ENCODE measurements around the gene SCUBE1. TPM values are rescaled to one million over a fixed set of nuclear protein-coding genes. Genes with fewer than 3 reads are reported as not detected.
A peak's percentile ranks its signal among the peaks of the same experiment; 100 is the strongest.

Gene SCUBE1
- total and polyA plus RNA-seq, 4 donors: 1.6 to 7.9 (median 5.0) TPM

DNA sequence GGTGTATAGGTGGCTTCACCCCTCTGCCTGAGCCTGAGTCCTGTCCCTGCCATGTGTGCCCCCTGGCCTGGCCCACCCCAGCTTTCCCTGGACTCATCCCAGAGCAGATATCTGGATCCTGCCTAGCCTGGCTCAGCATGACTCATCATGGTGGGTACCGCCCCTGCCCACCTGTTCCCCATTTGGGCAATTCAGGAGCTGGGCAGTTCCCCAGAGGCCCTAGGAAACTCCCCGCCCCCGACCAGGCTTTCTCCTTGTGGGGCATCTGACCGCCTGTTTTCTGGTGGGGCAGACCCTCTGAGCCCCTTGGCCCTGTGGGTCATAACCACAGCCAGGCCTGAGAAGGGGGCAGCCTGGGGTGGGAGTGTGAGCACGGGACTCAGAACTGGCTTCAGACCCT, 187.4 kb downstream of the SCUBE1 start:
- ATAC-seq (ENCODE audit: insufficient read depth, low FRiP score) (no peak), DNase-seq (no peak)
- Histone ChIP-seq H3K36me3 (ENCODE audit: control insufficient read depth in 4 of 4, insufficient read depth in 4 of 4, low read length in 4 of 4) (peaks cover 0 to 17% (median 1%) of the 10 kb centered on the region in 4 donors), H3K9ac (ENCODE audit: insufficient read depth in 1 of 2, low read length in 2 of 2) (no peak overlapping the region), H3K9me3 (ENCODE audit: control insufficient read depth in 4 of 4, insufficient read depth in 3 of 4, low read length in 3 of 4) (no peaks in the 10 kb centered on the region), H3K4me1 (ENCODE audit: control insufficient read depth in 5 of 5, insufficient read depth in 5 of 5, low read length in 5 of 5) (peaks cover 0 to 20% (median 12%) of the 10 kb centered on the region in 5 donors), H3K27me3 (ENCODE audit: control insufficient read depth in 3 of 3, insufficient read depth in 3 of 3, low read length in 2 of 3) (no peaks in the 10 kb centered on the region), H3K27ac (ENCODE audit: low read depth in 1 of 2, low read length in 1 of 2) (no peak overlapping the region), H3K4me3 (no peak overlapping the region)
- 58 to 87% methylated on average over 5 of the region's 5 CpGs for WGBS, 2 donors
- TF ChIP-seq, protein P1, sequence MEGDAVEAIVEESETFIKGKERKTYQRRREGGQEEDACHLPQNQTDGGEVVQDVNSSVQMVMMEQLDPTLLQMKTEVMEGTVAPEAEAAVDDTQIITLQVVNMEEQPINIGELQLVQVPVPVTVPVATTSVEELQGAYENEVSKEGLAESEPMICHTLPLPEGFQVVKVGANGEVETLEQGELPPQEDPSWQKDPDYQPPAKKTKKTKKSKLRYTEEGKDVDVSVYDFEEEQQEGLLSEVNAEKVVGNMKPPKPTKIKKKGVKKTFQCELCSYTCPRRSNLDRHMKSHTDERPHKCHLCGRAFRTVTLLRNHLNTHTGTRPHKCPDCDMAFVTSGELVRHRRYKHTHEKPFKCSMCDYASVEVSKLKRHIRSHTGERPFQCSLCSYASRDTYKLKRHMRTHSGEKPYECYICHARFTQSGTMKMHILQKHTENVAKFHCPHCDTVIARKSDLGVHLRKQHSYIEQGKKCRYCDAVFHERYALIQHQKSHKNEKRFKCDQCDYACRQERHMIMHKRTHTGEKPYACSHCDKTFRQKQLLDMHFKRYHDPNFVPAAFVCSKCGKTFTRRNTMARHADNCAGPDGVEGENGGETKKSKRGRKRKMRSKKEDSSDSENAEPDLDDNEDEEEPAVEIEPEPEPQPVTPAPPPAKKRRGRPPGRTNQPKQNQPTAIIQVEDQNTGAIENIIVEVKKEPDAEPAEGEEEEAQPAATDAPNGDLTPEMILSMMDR (IDR thresholded peaks at IDR 0.05; ENCODE audit: control extremely low read depth, extremely low read depth): no peak

DNA sequence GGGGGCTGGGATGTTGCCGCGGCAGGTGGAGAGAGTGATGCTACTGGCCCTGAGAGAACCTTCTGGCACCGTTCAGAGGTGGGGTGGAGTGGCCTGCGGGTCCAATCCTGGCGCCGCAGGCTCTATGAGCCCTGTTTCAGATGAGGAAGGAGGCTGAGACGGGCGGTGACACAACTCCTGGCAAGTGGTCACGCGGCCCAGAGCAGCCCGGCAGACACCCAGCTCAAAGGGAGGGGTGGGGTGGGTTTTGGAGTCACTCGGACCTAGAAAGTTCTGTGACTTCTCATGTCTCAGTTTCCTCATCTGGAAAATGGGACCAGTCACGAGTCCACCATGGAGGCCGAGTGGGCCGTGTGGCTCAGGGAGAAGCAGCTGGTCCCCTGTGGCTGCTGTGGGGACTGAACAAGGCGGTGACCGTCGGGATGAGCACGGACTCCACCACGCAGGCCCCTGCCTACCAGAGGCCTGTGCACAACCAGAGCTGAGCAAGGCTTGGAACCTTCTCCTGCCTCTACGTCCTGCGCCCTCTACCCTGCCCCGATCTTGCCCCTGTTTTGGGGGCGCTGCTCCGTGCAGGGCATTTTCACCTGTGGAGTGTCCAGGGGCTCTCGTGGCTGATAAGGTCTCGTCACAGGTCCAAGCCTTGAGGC, 188.2 kb downstream of the SCUBE1 start:
- H3K9ac ChIP-seq (ENCODE audit: insufficient read depth in 1 of 2, low read length in 2 of 2): no peak overlapping the region
- peaks cover 0 to 20% (median 12%) of the 10 kb centered on the region in 5 donors for H3K4me1 ChIP-seq (ENCODE audit: control insufficient read depth in 5 of 5, insufficient read depth in 5 of 5, low read length in 5 of 5)
- no peak for ATAC-seq (ENCODE audit: insufficient read depth, low FRiP score)
- no peak for DNase-seq
- peak overlapping the region in 1 of 2 donors; percentile 36 for H3K27ac ChIP-seq (ENCODE audit: low read depth in 1 of 2, low read length in 1 of 2)
- H3K9me3 ChIP-seq (ENCODE audit: control insufficient read depth in 4 of 4, insufficient read depth in 3 of 4, low read length in 3 of 4): no peaks in the 10 kb centered on the region
- H3K27me3 ChIP-seq (ENCODE audit: control insufficient read depth in 3 of 3, insufficient read depth in 3 of 3, low read length in 2 of 3): no peaks in the 10 kb centered on the region
- H3K4me3 ChIP-seq: no peak overlapping the region
- TF ChIP-seq, protein P1 (IDR thresholded peaks at IDR 0.05; ENCODE audit: control extremely low read depth, extremely low read depth): no peak
- peaks cover 0 to 14% (median 0%) of the 10 kb centered on the region in 4 donors for H3K36me3 ChIP-seq (ENCODE audit: control insufficient read depth in 4 of 4, insufficient read depth in 4 of 4, low read length in 4 of 4)
- 67 to 82% methylated on average over 27 of the region's 27 CpGs for WGBS, 2 donors

DNA sequence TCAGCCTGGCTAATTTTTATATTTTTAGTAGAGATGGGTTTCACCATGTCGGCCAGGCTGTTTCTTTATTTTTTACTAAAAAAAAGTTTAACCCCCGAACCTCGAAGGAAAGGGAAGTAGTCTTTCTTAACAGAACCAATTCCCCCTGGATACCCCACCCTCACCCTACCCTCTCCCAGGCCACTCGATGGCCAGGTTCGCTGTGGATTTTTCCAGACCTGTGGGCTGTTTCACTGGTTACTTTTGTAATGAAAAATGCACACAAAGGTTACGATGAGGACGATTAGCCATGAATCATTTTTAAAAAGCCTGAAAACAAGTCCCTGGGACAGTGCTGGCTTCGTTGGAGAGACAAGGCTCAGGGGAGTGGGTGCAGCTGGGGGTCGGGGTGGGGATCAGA, 189.3 kb downstream of the SCUBE1 start:
- TF ChIP-seq, protein P1 (IDR thresholded peaks at IDR 0.05; ENCODE audit: control extremely low read depth, extremely low read depth): no peak
- Histone ChIP-seq H3K4me1 (ENCODE audit: control insufficient read depth in 5 of 5, insufficient read depth in 5 of 5, low read length in 5 of 5) (peaks cover 0 to 19% (median 12%) of the 10 kb centered on the region in 5 donors), H3K27ac (ENCODE audit: low read depth in 1 of 2, low read length in 1 of 2) (no peak overlapping the region)

More for the DNA sequence above, 189.3 kb downstream of the SCUBE1 start:
- 47 to 63% methylated on average over 9 of the region's 9 CpGs for WGBS, 2 donors
- peaks cover 0 to 6% (median 0%) of the 10 kb centered on the region in 4 donors for H3K36me3 ChIP-seq (ENCODE audit: control insufficient read depth in 4 of 4, insufficient read depth in 4 of 4, low read length in 4 of 4)
- H3K4me3 ChIP-seq: no peak overlapping the region
- no peaks in the 10 kb centered on the region for H3K9me3 ChIP-seq (ENCODE audit: control insufficient read depth in 4 of 4, insufficient read depth in 3 of 4, low read length in 3 of 4)
- DNase-seq (no peak), ATAC-seq (ENCODE audit: insufficient read depth, low FRiP score) (no peak)
- no peak overlapping the region for H3K9ac ChIP-seq (ENCODE audit: insufficient read depth in 1 of 2, low read length in 2 of 2)
- H3K27me3 ChIP-seq (ENCODE audit: control insufficient read depth in 3 of 3, insufficient read depth in 3 of 3, low read length in 2 of 3): no peaks in the 10 kb centered on the region
